ENCODE results near the gene ATP8A2.

GRCh38 chr13:25727810-25728209, 356.0 kb downstream of the ATP8A2 start:
- TF ChIP-seq ZNF24 (IDR thresholded peaks at IDR 0.05) (no peak), ZNF561 (CRISPR knock-in tag; conservative IDR thresholded peaks at IDR 0.05) (no peak), CTCF (IDR thresholded peaks at IDR 0.05 in 2 of 3, conservative IDR thresholded peaks at IDR 0.05 in 1 of 3; ENCODE audit: insufficient read depth in 2 of 3, low read depth in 1 of 3, low read length in 3 of 3) (no peak), MXI1 (IDR thresholded peaks at IDR 0.05; ENCODE audit: low read depth, low read length) (no peak), ETV6 (IDR thresholded peaks at IDR 0.05; ENCODE audit: borderline replicate concordance in 1 of 2, low read depth in 2 of 2, low read length in 1 of 2) (no peak), ETV6 (CRISPR knock-in tag; IDR thresholded peaks at IDR 0.05; ENCODE audit: borderline replicate concordance) (no peak), KAT8 (IDR thresholded peaks at IDR 0.05; ENCODE audit: low read depth) (no peak), ZBTB11 (CRISPR knock-in tag; IDR thresholded peaks at IDR 0.05) (no peak), SMAD1 (IDR thresholded peaks at IDR 0.05; ENCODE audit: low read depth, low read length, partially characterized antibody) (no peak), ZNF518B (CRISPR knock-in tag; IDR thresholded peaks at IDR 0.05) (no peak), POLR2A (conservative IDR thresholded peaks at IDR 0.05) (no peak), EZH2 (IDR thresholded peaks at IDR 0.05; ENCODE audit: borderline replicate concordance, low read depth, low read length) (no peak), HDAC8 (tag; IDR thresholded peaks at IDR 0.05) (no peak)

Data from K562 (cell line).